ENCODE measurements around the gene HOXA4. TPM values are rescaled to one million over a fixed set of nuclear protein-coding genes. Genes with fewer than 3 reads are reported as not detected.
A peak's percentile ranks its signal among the peaks of the same experiment; 100 is the strongest.

The HOXA4 gene
- total and polyA plus RNA-seq, 2 of the 4 experiments (the other 2 are of a cell fraction) = 0.36 to 8.0 TPM

DNA sequence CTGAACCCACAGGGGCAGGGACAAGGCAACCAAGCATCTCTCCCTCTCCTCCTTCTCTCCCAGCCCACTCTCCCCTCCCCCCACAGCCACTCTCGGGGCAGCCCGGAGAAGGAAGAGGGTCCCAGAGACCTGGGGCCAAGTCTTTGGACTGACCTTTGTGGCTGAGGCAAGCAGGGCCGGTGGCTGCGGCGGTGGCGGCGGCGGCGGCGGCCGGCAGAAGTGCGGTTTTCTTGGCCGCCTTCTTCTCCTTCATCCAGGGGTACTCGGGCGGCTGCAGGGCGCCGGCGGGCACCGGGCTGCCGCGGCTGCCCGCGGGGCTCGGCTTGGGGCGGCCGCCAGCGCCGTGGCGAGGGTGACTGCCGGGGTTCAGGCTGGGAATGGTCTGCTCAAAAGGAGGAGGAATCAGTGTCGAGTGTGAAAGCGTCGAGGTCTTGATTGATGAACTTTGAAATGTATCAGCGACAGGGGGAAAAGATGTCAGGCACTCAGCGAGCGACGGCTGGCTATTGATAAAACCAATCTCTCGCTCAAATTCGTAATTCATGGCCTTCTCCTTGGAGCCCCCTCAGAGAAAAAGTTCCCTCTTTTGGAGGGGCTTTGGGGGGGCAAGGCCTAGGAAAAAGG is 28.5 kb downstream of the HOXA4 start (continued):
- TF ChIP-seq MAZ (IDR thresholded peaks at IDR 0.05; ENCODE audit: borderline replicate concordance, low read depth, low read length) = no peak

DNA sequence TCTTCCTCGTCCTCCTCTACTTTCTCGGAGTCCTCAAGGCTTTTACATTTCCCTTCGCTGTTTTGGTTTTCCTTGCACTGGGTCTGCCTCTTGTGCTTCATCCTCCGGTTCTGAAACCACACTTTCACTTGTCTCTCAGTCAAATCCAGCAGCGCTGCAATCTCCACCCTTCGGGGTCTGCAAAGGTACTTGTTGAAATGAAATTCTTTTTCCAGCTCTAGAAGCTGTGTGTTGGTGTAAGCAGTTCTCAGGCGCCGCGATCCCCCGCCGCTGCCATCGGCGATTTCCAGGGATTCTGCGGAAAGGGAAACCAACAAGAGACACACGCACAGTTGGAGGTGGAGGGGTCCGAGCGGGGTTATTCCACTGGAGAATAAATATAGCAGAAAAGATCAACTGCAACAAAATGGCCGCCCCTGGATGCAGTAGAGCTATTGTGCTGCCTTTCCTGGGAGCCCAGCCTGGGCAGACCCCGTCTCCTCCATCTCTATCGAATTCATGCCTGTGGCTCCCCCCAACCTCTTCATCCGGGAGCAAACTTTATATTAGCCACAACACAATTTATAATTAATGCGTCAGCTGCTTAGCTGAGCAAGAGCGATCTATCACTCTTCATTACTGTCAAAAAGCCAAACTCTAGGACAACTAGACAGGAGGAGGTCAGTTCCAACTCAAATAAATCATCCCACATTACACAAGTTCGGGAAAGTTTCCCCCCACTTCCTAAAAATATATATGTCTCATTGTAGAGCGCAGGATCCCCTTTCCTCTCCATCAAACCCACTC is 29.2 kb downstream of the HOXA4 start:
- Histone ChIP-seq H3K4me3 (ENCODE audit: insufficient read depth, low read depth, low read length) (peak overlapping the region; percentile 52), H3K4me2 (ENCODE audit: low read depth, low read length) (peak overlapping the region; percentile 97), H3K9ac (ENCODE audit: low read depth, low read length) (peak overlapping the region; percentile 93), H3K36me3 (ENCODE audit: control insufficient read depth, insufficient read depth, low read length) (peaks cover 10% of the 10 kb centered on the region), H3K14ac (replicated peaks; ENCODE audit: low read depth, low read length) (peak overlapping the region; percentile 40), H3K27ac (ENCODE audit: insufficient read depth, low read length) (peak overlapping the region; percentile 96), H3K9me3 (ENCODE audit: control insufficient read depth, insufficient read depth, low read length) (no peaks in the 10 kb centered on the region), H2BK15ac (ENCODE audit: low read depth, low read length) (peak overlapping the region; percentile 42; the same call in 1 of the 3 replicates), H2BK20ac (ENCODE audit: low read depth, low read length) (peak overlapping the region; percentile 2; the same call in 1 of the 2 replicates), H3K18ac (ENCODE audit: low read depth, low read length) (peak overlapping the region; percentile 93), H3K27me3 (ENCODE audit: control insufficient read depth, insufficient read depth, low read length) (no peaks in the 10 kb centered on the region), H2BK5ac (ENCODE audit: low read depth, low read length, poor library complexity, severe bottlenecking) (peak overlapping the region; percentile 95), H3K9me1 (ENCODE audit: insufficient read depth, low read length) (no peaks in the 10 kb centered on the region), H2BK120ac (ENCODE audit: low read depth, low read length) (peak overlapping the region; percentile 42), H3K4me1 (ENCODE audit: control insufficient read depth, insufficient read depth, low read length) (peaks cover 30% of the 10 kb centered on the region), H4K8ac (ENCODE audit: low read depth in 2 of 2, low read length in 2 of 2) (peak overlapping the region; percentile 54 to 76; a peak in 3 of 4 replicates), H4K5ac (ENCODE audit: low read depth, low read length) (peak overlapping the region; percentile 75), H3K4ac (ENCODE audit: low read depth, low read length) (peak overlapping the region; percentile 80), H4K20me1 (ENCODE audit: insufficient read depth, low read length) (peaks cover 13% of the 10 kb centered on the region), H2AK9ac (replicated peaks; ENCODE audit: low read depth, low read length, poor library complexity) (peak overlapping the region; percentile 86), H3K56ac (ENCODE audit: extremely low read depth, insufficient read depth, low read length) (peak overlapping the region; percentile 86), H3K23ac (ENCODE audit: low read depth, low read length) (peak overlapping the region; percentile 91), H2AK5ac (ENCODE audit: low read depth, low read length) (peak overlapping the region; percentile 67; the same call in 1 of the 2 replicates), H2AFZ (replicated peaks; ENCODE audit: low read length, poor library complexity) (peak overlapping the region; percentile 55), H3K79me1 (ENCODE audit: low read depth in 1 of 2, low read length in 2 of 2) (peaks cover 0 to 27% of the 10 kb centered on the region in 2 experiments; a peak in 2 of 4 replicates), H4K91ac (ENCODE audit: insufficient read depth, low read depth, low read length) (peak overlapping the region; percentile 81)
- peak; percentile 75 for DNase-seq
- dilution Hi-C loops (cut with HindIII; ENCODE audit: low sequenced_read_pairs, unreplicated experiment) = no loop called here
- TF ChIP-seq BHLHE40 (IDR thresholded peaks at IDR 0.05; ENCODE audit: low read depth, low read length) (no peak), POLR2A (IDR thresholded peaks at IDR 0.05; ENCODE audit: low read depth, low read length) (peak; percentile 44; the same call in 1 of the 2 replicates)
- ATAC-seq (ENCODE audit: low read depth) = 0 out of 2 replicates have a peak, but pooled peaks have one; percentile 1
- intact Hi-C loops (cut with micrococcal nuclease) = loop anchor here (2.0 kb wide), 1 partner anchor 13 kb away; no protein-coding TSS in a partner anchor
- no TSS peak for BruUV-seq (replicated peaks)
- 0% methylated on average over 7 of the region's 25 CpGs; no CpG with 5 or more reads in 1 of the 2 experiments for WGBS, 2 experiments (ENCODE audit: extremely low coverage in 2 of 2, insufficient read length in 1 of 2)
- CTCF ChIA-PET = interaction anchor here (0.6 to 1.0 kb wide), 3 partner anchors 13 to 132 kb away, joined by 3 to 4 read pairs (median 4); no protein-coding TSS in a partner anchor
- POLR2A ChIA-PET (ENCODE audit: unreplicated experiment) = interaction anchor here (1.2 to 1.5 kb wide), 2 partner anchors 15 to 17 kb away, joined by 3 read pairs; no protein-coding TSS in a partner anchor
- in situ Hi-C loops (cut with MboI; ENCODE audit: low sequenced_read_pairs) = loop anchor here (5.0 to 10.0 kb wide), 4 partner anchors 41 to 1239 kb away; partner anchors contain the start of gene HOXA5

Data from IMR-90 (cell line).